ENCODE measurements around the gene TMCO4.
"Not testable (repeated sequence)": the region's sequence is repeated elsewhere in the genome, so short reads cannot be mapped to it uniquely, and the experiment has no call there.

TMCO4 gene

GRCh38 chr1:19643121-19643520 lies 156.6 kb downstream of the TMCO4 start:
- H3K4me3 ChIP-seq = peak overlapping the region in 4 of 10 experiments; percentile 76 to 83 (median 80); a peak in 4 of 20 replicates

GRCh38 chr1:19640363-19641316 lies 159.1 kb downstream of the TMCO4 start:
- Histone ChIP-seq H3K36me3 (no peaks in the 10 kb centered on the region), H3K9me3 (replicated peaks in 1 of 11) (no peaks in the 10 kb centered on the region), H3K27me3 (peaks cover 37 to 56% (median 48%) of the 10 kb centered on the region in 11 experiments), H3K4me2 (no peak overlapping the region), H3K4me1 (peaks cover 0 to 18% (median 13%) of the 10 kb centered on the region in 10 experiments; a peak in 16 of 20 replicates), H3K9ac (no peak overlapping the region), H3K27ac (no peak overlapping the region), H4K20me1 (peaks cover 0 to 27% (median 11%) of the 10 kb centered on the region in 11 experiments; a peak in 16 of 22 replicates), H3K4me3 (no peak overlapping the region)
- TF ChIP-seq Cebpa-rat (IDR thresholded peaks at IDR 0.05) = no peak

More at GRCh38 chr1:19643121-19643520, 156.6 kb downstream of the TMCO4 start:
- Histone ChIP-seq H3K4me1 (peaks cover 0 to 27% (median 15%) of the 10 kb centered on the region in 10 experiments; a peak in 16 of 20 replicates), H3K9ac (0 out of 22 replicates have a peak overlapping the region, but pooled peaks of 1 of the 11 experiments have one; percentile 82), H3K36me3 (no peaks in the 10 kb centered on the region), H4K20me1 (peaks cover 0 to 47% (median 28%) of the 10 kb centered on the region in 11 experiments; a peak in 17 of 22 replicates), H3K9me3 (replicated peaks in 1 of 11) (no peaks in the 10 kb centered on the region), H3K4me2 (peak overlapping the region in 8 of 11 experiments; percentile 92 to 100 (median 96); a peak in 17 of 22 replicates), H3K27me3 (peaks cover 57 to 81% (median 72%) of the 10 kb centered on the region in 11 experiments), H3K27ac (no peak overlapping the region)
- no peak for TF ChIP-seq Cebpa-rat (IDR thresholded peaks at IDR 0.05)

GRCh38 chr1:19639999-19640362 lies 159.7 kb downstream of the TMCO4 start:
- no peak overlapping the region for H3K9ac ChIP-seq
- H3K4me3 ChIP-seq = no peak overlapping the region
- no peaks in the 10 kb centered on the region for H3K9me3 ChIP-seq (replicated peaks in 1 of 11)
- no peaks in the 10 kb centered on the region for H3K36me3 ChIP-seq
- H3K27ac ChIP-seq = no peak overlapping the region
- TF ChIP-seq Cebpa-rat (IDR thresholded peaks at IDR 0.05) = 0 out of 22 replicates have a peak, but pooled peaks of 1 of the 11 experiments have one; percentile 14
- peaks cover 0 to 13% (median 9%) of the 10 kb centered on the region in 10 experiments; a peak in 16 of 20 replicates for H3K4me1 ChIP-seq
- peaks cover 30 to 49% (median 41%) of the 10 kb centered on the region in 11 experiments for H3K27me3 ChIP-seq
- no peak overlapping the region for H3K4me2 ChIP-seq
- peaks cover 0 to 20% (median 4%) of the 10 kb centered on the region in 11 experiments; a peak in 15 of 22 replicates for H4K20me1 ChIP-seq

GRCh38 chr1:19639228-19639627 lies 160.5 kb downstream of the TMCO4 start:
- not testable (repeated sequence) for H3K4me1 ChIP-seq

GRCh38 chr1:19637606-19638005 lies 162.1 kb downstream of the TMCO4 start:
- Histone ChIP-seq H3K4me2 (no peak overlapping the region), H3K9me3 (replicated peaks in 1 of 11) (no peaks in the 10 kb centered on the region), H3K9ac (no peak overlapping the region), H3K4me1 (no peaks in the 10 kb centered on the region; a peak in 1 of 20 replicates), H3K36me3 (no peaks in the 10 kb centered on the region), H3K27ac (no peak overlapping the region), H3K27me3 (peaks cover 6 to 25% (median 17%) of the 10 kb centered on the region in 11 experiments), H4K20me1 (peaks cover 0 to 6% (median 0%) of the 10 kb centered on the region in 11 experiments; a peak in 4 of 22 replicates), H3K4me3 (no peak overlapping the region)
- no peak for TF ChIP-seq Cebpa-rat (IDR thresholded peaks at IDR 0.05)

More at GRCh38 chr1:19639228-19639627, 160.5 kb downstream of the TMCO4 start:
- peaks cover 23 to 42% (median 34%) of the 10 kb centered on the region in 11 experiments for H3K27me3 ChIP-seq
- not testable (repeated sequence) for H3K4me3 ChIP-seq; H3K9me3 ChIP-seq (replicated peaks in 1 of 11); H3K27ac ChIP-seq; H3K9ac ChIP-seq; H3K36me3 ChIP-seq; H3K4me2 ChIP-seq
- H4K20me1 ChIP-seq = peaks cover 0 to 15% (median 0%) of the 10 kb centered on the region in 11 experiments; a peak in 8 of 22 replicates

- not testable (repeated sequence) for H3K27ac ChIP-seq; H3K4me3 ChIP-seq; H3K4me2 ChIP-seq; H3K4me1 ChIP-seq; H3K9ac ChIP-seq; H3K9me3 ChIP-seq (replicated peaks in 1 of 11); H4K20me1 ChIP-seq; H3K36me3 ChIP-seq
- peaks cover 0 to 17% (median 9%) of the 10 kb centered on the region in 11 experiments; a peak in 14 of 22 replicates for H3K27me3 ChIP-seq
Observed at GRCh38 chr1:19636749-19637148, 163.0 kb downstream of the TMCO4 start.

GRCh38 chr1:19636065-19636464 lies 163.7 kb downstream of the TMCO4 start:
- Histone ChIP-seq H3K4me1 (no peaks in the 10 kb centered on the region; a peak in 1 of 20 replicates), H4K20me1 (peaks cover 0 to 5% (median 0%) of the 10 kb centered on the region in 11 experiments; a peak in 4 of 22 replicates), H3K4me3 (no peak overlapping the region), H3K9ac (no peak overlapping the region), H3K9me3 (replicated peaks in 1 of 11) (no peaks in the 10 kb centered on the region), H3K4me2 (no peak overlapping the region), H3K36me3 (no peaks in the 10 kb centered on the region), H3K27ac (no peak overlapping the region), H3K27me3 (peaks cover 0 to 10% (median 2%) of the 10 kb centered on the region in 11 experiments; a peak in 8 of 22 replicates)
- no peak for TF ChIP-seq Cebpa-rat (IDR thresholded peaks at IDR 0.05)

GRCh38 chr1:19635646-19636045 lies 164.1 kb downstream of the TMCO4 start:
- Histone ChIP-seq H3K36me3 (no peaks in the 10 kb centered on the region), H3K4me1 (no peaks in the 10 kb centered on the region; a peak in 1 of 20 replicates), H3K27me3 (peaks cover 0 to 6% (median 0%) of the 10 kb centered on the region in 11 experiments; a peak in 5 of 22 replicates), H4K20me1 (peaks cover 0 to 3% (median 0%) of the 10 kb centered on the region in 11 experiments; a peak in 5 of 22 replicates), H3K4me3 (no peak overlapping the region), H3K9ac (no peak overlapping the region), H3K9me3 (replicated peaks in 1 of 11) (no peaks in the 10 kb centered on the region), H3K27ac (no peak overlapping the region), H3K4me2 (no peak overlapping the region)
- no peak for TF ChIP-seq Cebpa-rat (IDR thresholded peaks at IDR 0.05)

GRCh38 chr1:19635064-19635463 lies 164.7 kb downstream of the TMCO4 start:
- not testable (repeated sequence) for H3K36me3 ChIP-seq; H4K20me1 ChIP-seq; H3K9ac ChIP-seq; H3K27ac ChIP-seq; H3K4me3 ChIP-seq; H3K27me3 ChIP-seq; H3K4me1 ChIP-seq; H3K9me3 ChIP-seq (replicated peaks in 1 of 11); H3K4me2 ChIP-seq
